Measurements from ENCODE around the gene FOXP1. TPM values are rescaled to one million over a fixed set of nuclear protein-coding genes. Genes with fewer than 3 reads are reported as not detected.
A peak's percentile ranks its signal among the peaks of the same experiment; 100 is the strongest.

The FOXP1 gene
- total and polyA plus RNA-seq, 8 donors, result 12.3 to 215 (median 117) TPM

DNA sequence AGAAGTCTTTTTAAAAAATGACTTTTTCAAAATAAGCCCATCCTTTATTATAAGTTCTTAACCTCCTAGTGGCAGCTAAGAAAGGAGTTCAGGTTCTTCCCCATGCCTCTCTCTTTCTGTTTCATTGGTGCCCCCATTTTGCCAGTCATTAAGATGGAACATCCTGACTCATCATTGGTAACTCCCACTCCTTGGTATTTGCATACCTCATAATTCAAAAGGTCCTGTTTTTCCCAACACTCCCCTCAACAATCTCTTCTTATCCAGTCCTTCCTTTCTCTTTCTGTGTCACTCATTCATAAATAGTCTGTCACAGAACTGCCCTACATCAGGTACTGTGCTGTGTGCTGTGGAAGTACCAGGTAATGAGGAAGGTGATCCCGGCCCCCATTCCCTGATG lies 394.0 kb downstream of the FOXP1 start:
- intact Hi-C loops (cut with DNase I; ENCODE audit: low total_unique reads), result no loop called here
- H3K9me3 ChIP-seq, result no peaks in the 10 kb centered on the region
- peak overlapping the region in 4 of 5 donors; percentile 19 to 71 (median 48) for H3K27ac ChIP-seq
- H3K4me1 ChIP-seq, result peaks cover 0 to 63% (median 20%) of the 10 kb centered on the region in 4 donors
- H3K36me3 ChIP-seq, result no peaks in the 10 kb centered on the region
- H3K27me3 ChIP-seq, result no peaks in the 10 kb centered on the region
- H3K4me3 ChIP-seq, result no peak overlapping the region
- TF ChIP-seq POLR2AphosphoS5 (IDR thresholded peaks at IDR 0.05), result no peak
- TF ChIP-seq, protein P1, sequence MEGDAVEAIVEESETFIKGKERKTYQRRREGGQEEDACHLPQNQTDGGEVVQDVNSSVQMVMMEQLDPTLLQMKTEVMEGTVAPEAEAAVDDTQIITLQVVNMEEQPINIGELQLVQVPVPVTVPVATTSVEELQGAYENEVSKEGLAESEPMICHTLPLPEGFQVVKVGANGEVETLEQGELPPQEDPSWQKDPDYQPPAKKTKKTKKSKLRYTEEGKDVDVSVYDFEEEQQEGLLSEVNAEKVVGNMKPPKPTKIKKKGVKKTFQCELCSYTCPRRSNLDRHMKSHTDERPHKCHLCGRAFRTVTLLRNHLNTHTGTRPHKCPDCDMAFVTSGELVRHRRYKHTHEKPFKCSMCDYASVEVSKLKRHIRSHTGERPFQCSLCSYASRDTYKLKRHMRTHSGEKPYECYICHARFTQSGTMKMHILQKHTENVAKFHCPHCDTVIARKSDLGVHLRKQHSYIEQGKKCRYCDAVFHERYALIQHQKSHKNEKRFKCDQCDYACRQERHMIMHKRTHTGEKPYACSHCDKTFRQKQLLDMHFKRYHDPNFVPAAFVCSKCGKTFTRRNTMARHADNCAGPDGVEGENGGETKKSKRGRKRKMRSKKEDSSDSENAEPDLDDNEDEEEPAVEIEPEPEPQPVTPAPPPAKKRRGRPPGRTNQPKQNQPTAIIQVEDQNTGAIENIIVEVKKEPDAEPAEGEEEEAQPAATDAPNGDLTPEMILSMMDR (IDR thresholded peaks at IDR 0.05), result no peak
- no peak for TF ChIP-seq EP300 (IDR thresholded peaks at IDR 0.05)
- no peak for TF ChIP-seq POLR2A (IDR thresholded peaks at IDR 0.05)
- WGBS, 5 donors, result 58 to 90% (median 72%) methylated on average over 1 of the region's 1 CpG
- no peak for DNase-seq

DNA sequence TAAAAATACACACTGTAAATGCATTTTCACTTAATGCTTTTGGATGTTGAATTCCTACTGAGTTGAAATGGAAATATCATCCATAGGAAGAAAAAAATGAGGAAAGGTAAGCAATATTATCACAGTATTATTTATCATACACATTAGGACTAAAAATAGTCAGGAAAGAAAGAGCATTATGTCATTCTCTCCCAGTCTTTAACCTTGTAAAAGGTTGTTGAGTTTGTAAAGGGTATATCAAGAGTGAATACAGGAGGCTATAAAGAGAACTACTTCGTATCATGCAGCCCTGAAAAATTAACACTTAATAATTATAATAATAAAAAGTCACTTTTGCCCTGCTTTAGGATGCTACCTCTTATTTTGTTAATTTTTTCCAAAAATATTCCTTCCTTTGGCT lies 395.8 kb downstream of the FOXP1 start:
- H3K4me1 ChIP-seq, result peaks cover 0 to 63% (median 20%) of the 10 kb centered on the region in 4 donors
- no peaks in the 10 kb centered on the region for H3K9me3 ChIP-seq
- TF ChIP-seq, protein P1 (IDR thresholded peaks at IDR 0.05), result no peak
- no peak for TF ChIP-seq EP300 (IDR thresholded peaks at IDR 0.05)
- TF ChIP-seq POLR2A (IDR thresholded peaks at IDR 0.05), result no peak
- no peak for TF ChIP-seq POLR2AphosphoS5 (IDR thresholded peaks at IDR 0.05)
- H3K27ac ChIP-seq, result peak overlapping the region in 3 of 5 donors; percentile 23 to 71 (median 46)
- H3K27me3 ChIP-seq, result no peaks in the 10 kb centered on the region
- no peak for DNase-seq
- intact Hi-C loops (cut with DNase I; ENCODE audit: low total_unique reads), result no loop called here
- no peaks in the 10 kb centered on the region for H3K36me3 ChIP-seq
- H3K4me3 ChIP-seq, result no peak overlapping the region
- 87 to 97% (median 91%) methylated on average over 1 of the region's 1 CpG for WGBS, 5 donors

DNA sequence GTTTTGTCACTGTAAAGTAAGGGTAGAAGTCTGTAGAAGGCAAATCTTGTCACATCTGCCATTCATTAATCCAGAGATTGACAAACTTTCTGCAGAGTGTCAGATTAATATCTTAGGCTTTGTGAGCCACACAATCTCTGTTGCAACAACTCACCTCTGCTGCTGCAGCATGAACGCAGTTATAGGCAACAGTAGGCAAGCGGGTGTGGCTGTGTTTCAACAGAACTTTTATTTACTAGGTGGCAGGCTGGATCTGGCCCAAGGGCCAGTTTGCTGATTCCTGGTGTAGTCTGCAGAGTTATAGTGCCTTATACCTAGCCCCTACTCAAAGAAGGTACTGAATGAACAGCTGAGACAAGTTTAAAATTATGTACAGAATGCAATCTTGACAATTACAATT lies 396.7 kb downstream of the FOXP1 start:
- H3K36me3 ChIP-seq, result no peaks in the 10 kb centered on the region
- TF ChIP-seq POLR2A (IDR thresholded peaks at IDR 0.05), result no peak
- no peak for TF ChIP-seq POLR2AphosphoS5 (IDR thresholded peaks at IDR 0.05)
- TF ChIP-seq, protein P1 (IDR thresholded peaks at IDR 0.05), result no peak
- intact Hi-C loops (cut with DNase I; ENCODE audit: low total_unique reads), result no loop called here
- 51 to 68% (median 58%) methylated on average over 2 of the region's 2 CpGs for WGBS, 5 donors
- no peaks in the 10 kb centered on the region for H3K27me3 ChIP-seq
- H3K27ac ChIP-seq, result peak overlapping the region in 2 of 5 donors; percentile 15 to 40
- H3K9me3 ChIP-seq, result no peaks in the 10 kb centered on the region
- peak in 1 of 2 donors; percentile 30 for DNase-seq
- H3K4me3 ChIP-seq, result no peak overlapping the region
- peaks cover 0 to 57% (median 18%) of the 10 kb centered on the region in 4 donors for H3K4me1 ChIP-seq

DNA sequence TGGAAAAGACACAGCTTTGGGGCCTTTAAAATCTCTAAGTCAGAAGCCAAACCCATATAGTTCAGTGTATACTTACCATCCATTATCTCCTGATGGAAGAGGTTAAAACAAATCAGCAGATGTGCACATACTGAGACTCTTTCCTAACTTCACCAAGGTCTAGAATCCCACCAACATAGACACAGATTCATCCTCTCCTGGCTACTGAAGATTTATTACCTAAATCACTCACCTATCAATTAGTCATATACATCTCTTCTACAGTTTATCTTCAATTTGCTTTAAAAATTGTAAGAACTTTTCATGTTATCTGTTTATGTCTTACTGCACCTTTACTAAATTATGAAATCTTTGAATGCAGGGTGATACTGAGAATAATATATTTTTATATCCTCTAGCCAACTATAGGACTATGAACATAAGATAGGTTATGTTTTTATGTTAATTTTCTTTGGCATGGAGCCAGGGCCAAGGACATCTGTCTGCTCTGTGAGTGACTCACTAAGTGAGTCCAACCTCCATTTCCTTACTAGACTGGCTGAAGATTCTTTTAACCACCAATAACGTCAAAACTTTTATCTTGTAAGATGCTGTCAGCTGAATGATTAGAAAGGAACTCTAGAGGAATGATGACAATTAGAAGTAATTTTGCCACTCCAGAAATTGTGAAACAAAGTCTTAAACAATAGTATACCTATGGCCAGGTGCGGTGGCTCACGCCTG lies 397.6 kb downstream of the FOXP1 start:
- no peaks in the 10 kb centered on the region for H3K36me3 ChIP-seq
- 76 to 90% (median 85%) methylated on average over 3 of the region's 3 CpGs for WGBS, 5 donors
- H3K27me3 ChIP-seq, result no peaks in the 10 kb centered on the region
- no peak overlapping the region for H3K4me3 ChIP-seq
- peak overlapping the region in 2 of 5 donors; percentile 15 to 40 for H3K27ac ChIP-seq
- DNase-seq, result no peak
- H3K9me3 ChIP-seq, result no peaks in the 10 kb centered on the region
- peaks cover 0 to 50% (median 14%) of the 10 kb centered on the region in 4 donors for H3K4me1 ChIP-seq
- TF ChIP-seq POLR2A (IDR thresholded peaks at IDR 0.05) (no peak), EP300 (IDR thresholded peaks at IDR 0.05) (no peak)
- intact Hi-C loops (cut with DNase I; ENCODE audit: low total_unique reads), result no loop called here

DNA sequence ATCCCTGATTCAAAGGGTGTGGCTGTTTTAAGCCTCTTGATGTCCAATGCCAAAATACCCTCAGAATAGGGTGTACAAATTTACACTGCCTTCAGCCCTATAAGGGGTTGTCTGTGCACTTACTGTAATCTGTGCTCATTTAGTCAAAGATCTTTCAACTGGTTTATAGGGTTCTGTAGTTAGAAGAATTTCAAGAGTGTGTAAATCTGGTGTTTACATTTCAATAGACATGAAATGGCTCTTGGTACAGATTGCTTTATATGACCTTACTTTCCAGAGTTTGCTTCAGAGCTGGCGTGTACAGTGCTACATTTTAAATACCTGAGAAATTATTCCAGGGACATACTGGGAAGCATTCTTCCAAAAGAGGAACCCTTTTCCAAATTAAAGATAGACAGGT lies 399.3 kb downstream of the FOXP1 start:
- Histone ChIP-seq H3K4me1 (peaks cover 0 to 44% (median 11%) of the 10 kb centered on the region in 4 donors), H3K4me3 (no peak overlapping the region), H3K27ac (no peak overlapping the region), H3K36me3 (no peaks in the 10 kb centered on the region), H3K9me3 (no peaks in the 10 kb centered on the region), H3K27me3 (no peaks in the 10 kb centered on the region)
- intact Hi-C loops (cut with DNase I; ENCODE audit: low total_unique reads), result no loop called here
- 64 to 96% (median 70%) methylated on average over 1 of the region's 1 CpG for WGBS, 5 donors
- DNase-seq, result no peak
- TF ChIP-seq, protein P1 (IDR thresholded peaks at IDR 0.05), result no peak
- TF ChIP-seq POLR2A (IDR thresholded peaks at IDR 0.05) (no peak), POLR2AphosphoS5 (IDR thresholded peaks at IDR 0.05) (no peak), EP300 (IDR thresholded peaks at IDR 0.05) (no peak)
